Subcutaneous adipose tissue (tissue), 4 donors: ENCODE data around the gene SLK. TPM values are rescaled to one million over a fixed set of nuclear protein-coding genes. Genes with fewer than 3 reads are reported as not detected.

Source experiments
- CTCF ChIP-seq: fragments of 450-650 bp; IDR thresholded peaks from one replicate; pipeline ENCODE4 v1.5.1; 2016; ENCODE audit warnings: low read depth, mild to moderate bottlenecking, control low read depth, antibody characterized with exemption, moderate library complexity
- total RNA-seq, 4 donors: library from RNA; depleted of rRNA; stranded (reverse); fragments of >200 nt; gene quantifications; one replicate each; pipeline ENCODE4 v1.1.0, GENCODE V29; 2016

SLK gene
- total RNA-seq, 4 donors from 2014 or later, result 47.4 to 73.5 (median 65.9) TPM

GRCh38 chr10:104059364-104059763, 92.4 kb downstream of the SLK start:
- TF ChIP-seq CTCF, result no peak

- TF ChIP-seq CTCF, result no peak
Measured at GRCh38 chr10:104061196-104061595, 94.3 kb downstream of the SLK start.

- TF ChIP-seq CTCF, result no peak
Measured at GRCh38 chr10:104065748-104066147, 98.8 kb downstream of the SLK start.

- TF ChIP-seq CTCF, result no peak
Measured at GRCh38 chr10:104066945-104067344, 100.0 kb downstream of the SLK start.

- TF ChIP-seq CTCF, result no peak
Measured at GRCh38 chr10:104067525-104067924, 100.6 kb downstream of the SLK start.

- TF ChIP-seq CTCF, result no peak
Measured at GRCh38 chr10:104069613-104070012, 102.7 kb downstream of the SLK start.

GRCh38 chr10:104072786-104073185, 105.8 kb downstream of the SLK start:
- TF ChIP-seq CTCF, result no peak
